ENCODE results near the gene ZNF536.
"Not testable (repeated sequence)": the region's sequence is repeated elsewhere in the genome, so short reads cannot be mapped to it uniquely, and the experiment has no call there.

The ZNF536 gene

GRCh38 chr19:30342901-30343300 lies 29.3 kb upstream of the ZNF536 start:
- no peak overlapping the region for H3K27ac ChIP-seq (ENCODE audit: low read length)
- no peaks in the 10 kb centered on the region for H3K4me1 ChIP-seq (ENCODE audit: low read length)
- TF ChIP-seq CTCF (IDR thresholded peaks at IDR 0.05; ENCODE audit: low read length): no peak
- no peak for TF ChIP-seq EZH2 (optimal IDR thresholded peaks at IDR 0.05; ENCODE audit: low read depth, low read length)
- TF ChIP-seq EZH2phosphoT487 (IDR thresholded peaks at IDR 0.05; ENCODE audit: low read length): no peak
- no peak overlapping the region for H2AFZ ChIP-seq (ENCODE audit: low read length)
- H3K27me3 ChIP-seq (replicated peaks; ENCODE audit: insufficient read depth, low read length): peaks cover 58% of the 10 kb centered on the region
- H3K9me2 ChIP-seq (replicated peaks; ENCODE audit: insufficient read depth, low read length): no peaks in the 10 kb centered on the region
- DNase-seq: no peak
- H3K9me3 ChIP-seq (replicated peaks; ENCODE audit: insufficient read depth, low read length): no peaks in the 10 kb centered on the region
- no peaks in the 10 kb centered on the region for H4K20me1 ChIP-seq (ENCODE audit: insufficient read depth, low read length)
- H3K4me3 ChIP-seq (ENCODE audit: low read length): no peak overlapping the region
- H3K79me2 ChIP-seq (ENCODE audit: low read length): no peaks in the 10 kb centered on the region
- no peaks in the 10 kb centered on the region for H3F3A ChIP-seq (ENCODE audit: insufficient read depth, low read length)
- H3K4me2 ChIP-seq (ENCODE audit: low read depth, low read length): no peak overlapping the region
- no peak overlapping the region for H3K9ac ChIP-seq (ENCODE audit: low read length)
- no peaks in the 10 kb centered on the region for H3K36me3 ChIP-seq (replicated peaks; ENCODE audit: insufficient read depth, low read length)

GRCh38 chr19:30344446-30345425 lies 27.4 kb upstream of the ZNF536 start:
- H3K27me3 ChIP-seq (replicated peaks; ENCODE audit: insufficient read depth, low read length): peaks cover 64% of the 10 kb centered on the region
- no peak overlapping the region for H3K27ac ChIP-seq (ENCODE audit: low read length)
- no peaks in the 10 kb centered on the region for H3K4me1 ChIP-seq (ENCODE audit: low read length)
- no peak for DNase-seq
- TF ChIP-seq CTCF (IDR thresholded peaks at IDR 0.05; ENCODE audit: low read length): no peak
- no peak for TF ChIP-seq EZH2phosphoT487 (IDR thresholded peaks at IDR 0.05; ENCODE audit: low read length)
- no peak for TF ChIP-seq EZH2 (optimal IDR thresholded peaks at IDR 0.05; ENCODE audit: low read depth, low read length)
- no peak overlapping the region for H3K4me2 ChIP-seq (ENCODE audit: low read depth, low read length)
- H3K4me3 ChIP-seq (ENCODE audit: low read length): no peak overlapping the region
- H3K9me3 ChIP-seq (replicated peaks; ENCODE audit: insufficient read depth, low read length): no peaks in the 10 kb centered on the region
- no peaks in the 10 kb centered on the region for H3F3A ChIP-seq (ENCODE audit: insufficient read depth, low read length)
- H3K9me2 ChIP-seq (replicated peaks; ENCODE audit: insufficient read depth, low read length): no peaks in the 10 kb centered on the region
- H2AFZ ChIP-seq (ENCODE audit: low read length): no peak overlapping the region
- H3K36me3 ChIP-seq (replicated peaks; ENCODE audit: insufficient read depth, low read length): no peaks in the 10 kb centered on the region
- H3K9ac ChIP-seq (ENCODE audit: low read length): no peak overlapping the region
- H4K20me1 ChIP-seq (ENCODE audit: insufficient read depth, low read length): no peaks in the 10 kb centered on the region
- no peaks in the 10 kb centered on the region for H3K79me2 ChIP-seq (ENCODE audit: low read length)

GRCh38 chr19:30345686-30346085 lies 26.5 kb upstream of the ZNF536 start:
- Histone ChIP-seq H3K27me3 (replicated peaks; ENCODE audit: insufficient read depth, low read length) (peaks cover 66% of the 10 kb centered on the region), H3K4me3 (ENCODE audit: low read length) (no peak overlapping the region), H3K4me1 (ENCODE audit: low read length) (no peaks in the 10 kb centered on the region), H3K9me2 (replicated peaks; ENCODE audit: insufficient read depth, low read length) (no peaks in the 10 kb centered on the region), H2AFZ (ENCODE audit: low read length) (no peak overlapping the region), H3F3A (ENCODE audit: insufficient read depth, low read length) (no peaks in the 10 kb centered on the region), H3K79me2 (ENCODE audit: low read length) (no peaks in the 10 kb centered on the region), H3K4me2 (ENCODE audit: low read depth, low read length) (no peak overlapping the region), H3K9me3 (replicated peaks; ENCODE audit: insufficient read depth, low read length) (no peaks in the 10 kb centered on the region), H4K20me1 (ENCODE audit: insufficient read depth, low read length) (no peaks in the 10 kb centered on the region), H3K27ac (ENCODE audit: low read length) (no peak overlapping the region), H3K36me3 (replicated peaks; ENCODE audit: insufficient read depth, low read length) (no peaks in the 10 kb centered on the region), H3K9ac (ENCODE audit: low read length) (no peak overlapping the region)
- no peak for DNase-seq
- TF ChIP-seq CTCF (IDR thresholded peaks at IDR 0.05; ENCODE audit: low read length): no peak
- no peak for TF ChIP-seq EZH2 (optimal IDR thresholded peaks at IDR 0.05; ENCODE audit: low read depth, low read length)
- TF ChIP-seq EZH2phosphoT487 (IDR thresholded peaks at IDR 0.05; ENCODE audit: low read length): no peak

GRCh38 chr19:30346468-30346867 lies 25.7 kb upstream of the ZNF536 start:
- DNase-seq; H3K36me3 ChIP-seq (replicated peaks; ENCODE audit: insufficient read depth, low read length); H3K4me1 ChIP-seq (ENCODE audit: low read length); H3K27ac ChIP-seq (ENCODE audit: low read length); H3K9me3 ChIP-seq (replicated peaks; ENCODE audit: insufficient read depth, low read length); H3K4me2 ChIP-seq (ENCODE audit: low read depth, low read length); H3K4me3 ChIP-seq (ENCODE audit: low read length); H3K79me2 ChIP-seq (ENCODE audit: low read length); H4K20me1 ChIP-seq (ENCODE audit: insufficient read depth, low read length); H3K9ac ChIP-seq (ENCODE audit: low read length); H2AFZ ChIP-seq (ENCODE audit: low read length); H3F3A ChIP-seq (ENCODE audit: insufficient read depth, low read length); H3K9me2 ChIP-seq (replicated peaks; ENCODE audit: insufficient read depth, low read length): not testable (repeated sequence)
- H3K27me3 ChIP-seq (replicated peaks; ENCODE audit: insufficient read depth, low read length): peaks cover 66% of the 10 kb centered on the region
